IMR-90 (cell line): ENCODE measurements around the gene AKR1D1. TPM values are rescaled to one million over a fixed set of nuclear protein-coding genes. Genes with fewer than 3 reads are reported as not detected.

ENCODE experiments used
- ATAC-seq: fragments of 200-7000 bp; cut with Tn5 transposase; 2 replicates; pipeline ENCODE4 v1.9.1; 2020; ENCODE audit warnings: low read depth, mild to moderate bottlenecking, moderate library complexity
- BruUV-seq: library from RNA; stranded (reverse); fragments of 400-500 nt; replicated peaks from 2 replicates; lab custom pipeline; 2021; lab: Mats Ljungman, UMichigan
- CTCF ChIA-PET: fragments of 300-600 bp; formaldehyde crosslinking; extraction: SDS; loops from one replicate; lab custom pipeline; 2021; ENCODE audit warnings: antibody characterized with exemption; lab: Yijun Ruan, JAX
- POLR2A ChIA-PET: fragments of 300-600 bp; sonication (Branson Sonifier 250); formaldehyde crosslinking; loops from one replicate; lab custom pipeline; 2022; ENCODE audit warnings: antibody characterized with exemption; ENCODE audit not compliant: unreplicated experiment; lab: Charles Lee
- DNase-seq: peaks from one replicate; pipeline ENCODE4 v3.0.0; 2013
- H2AFZ ChIP-seq: replicated peaks from 2 replicates; pipeline ENCODE3; 2013; ENCODE audit warnings: low read length, mild to moderate bottlenecking; ENCODE audit not compliant: poor library complexity
- H2AK5ac ChIP-seq: 2 replicates; pipeline ENCODE4 v1.6.1; 2013; ENCODE audit warnings: low read depth, low read length, inconsistent platforms
- H2AK9ac ChIP-seq: replicated peaks from 2 replicates; pipeline ENCODE3; 2013; ENCODE audit warnings: mild to moderate bottlenecking, low read depth, low read length, moderate library complexity; ENCODE audit not compliant: poor library complexity
- H2BK120ac ChIP-seq: 2 replicates; pipeline ENCODE4 v1.6.1; 2013; ENCODE audit warnings: low read depth, low read length, inconsistent platforms
- H2BK15ac ChIP-seq: 3 replicates; pipeline ENCODE4 v1.6.1; 2013; ENCODE audit warnings: low read depth, low read length, inconsistent platforms
- H2BK20ac ChIP-seq: 2 replicates; pipeline ENCODE4 v1.6.1; 2013; ENCODE audit warnings: low read depth, mild to moderate bottlenecking, inconsistent platforms, low read length, moderate library complexity
- H2BK5ac ChIP-seq: 2 replicates; pipeline ENCODE4 v1.6.1; 2013; ENCODE audit warnings: mild to moderate bottlenecking, low read depth, low read length, inconsistent platforms; ENCODE audit not compliant: poor library complexity, severe bottlenecking
- H3K14ac ChIP-seq: replicated peaks from 2 replicates; pipeline ENCODE4 v1.6.1; 2013; ENCODE audit warnings: low read depth, low read length, inconsistent platforms
- H3K18ac ChIP-seq: 2 replicates; pipeline ENCODE4 v1.6.1; 2013; ENCODE audit warnings: low read depth, low read length, control low read depth
- H3K23ac ChIP-seq: 2 replicates; pipeline ENCODE4 v1.6.1; 2013; ENCODE audit warnings: low read depth, low read length, inconsistent platforms
- H3K27ac ChIP-seq: 2 replicates; pipeline ENCODE4 v1.5.1; 2013; ENCODE audit warnings: mild to moderate bottlenecking, control low read depth, low read length; ENCODE audit not compliant: insufficient read depth
- H3K27me3 ChIP-seq: 2 replicates; pipeline ENCODE4 v1.6.1; 2013; ENCODE audit warnings: low read length; ENCODE audit not compliant: control insufficient read depth, insufficient read depth
- H3K36me3 ChIP-seq: 2 replicates; pipeline ENCODE4 v1.6.1; 2013; ENCODE audit warnings: low read length, mixed read lengths; ENCODE audit not compliant: control insufficient read depth, insufficient read depth
- H3K4ac ChIP-seq: 2 replicates; pipeline ENCODE4 v1.6.1; 2013; ENCODE audit warnings: low read depth, low read length, inconsistent platforms
- H3K4me1 ChIP-seq: 2 replicates; pipeline ENCODE4 v1.6.1; 2013; ENCODE audit warnings: low read length, mixed read lengths; ENCODE audit not compliant: control insufficient read depth, insufficient read depth
- H3K4me2 ChIP-seq: 2 replicates; pipeline ENCODE4 v1.6.1; 2013; ENCODE audit warnings: low read depth, mild to moderate bottlenecking, control low read depth, low read length, moderate library complexity
- H3K4me3 ChIP-seq: 2 replicates; pipeline ENCODE4 v1.5.1; 2013; ENCODE audit warnings: low read depth, mild to moderate bottlenecking, control low read depth, low read length, moderate library complexity; ENCODE audit not compliant: insufficient read depth
- H3K56ac ChIP-seq: 2 replicates; pipeline ENCODE4 v1.6.1; 2013; ENCODE audit warnings: low read length, inconsistent platforms; ENCODE audit not compliant: insufficient read depth; ENCODE audit errors: extremely low read depth
- H3K79me1 ChIP-seq, 2 experiments: 2 replicates each; pipeline ENCODE4 v1.6.1; 2013; ENCODE audit warnings: low read length in 2 of 2, inconsistent platforms in 1 of 2, low read depth in 1 of 2
- H3K9ac ChIP-seq: 2 replicates; pipeline ENCODE4 v1.6.1; 2013; ENCODE audit warnings: low read depth, low read length, control low read depth
- H3K9me1 ChIP-seq: 2 replicates; pipeline ENCODE4 v1.6.1; 2013; ENCODE audit warnings: low read length, inconsistent platforms; ENCODE audit not compliant: insufficient read depth
- H3K9me3 ChIP-seq: 2 replicates; pipeline ENCODE4 v1.6.1; 2013; ENCODE audit warnings: low read length; ENCODE audit not compliant: control insufficient read depth, insufficient read depth
- H4K20me1 ChIP-seq: 2 replicates; pipeline ENCODE4 v1.6.1; 2013; ENCODE audit warnings: low read length, inconsistent platforms; ENCODE audit not compliant: insufficient read depth
- H4K5ac ChIP-seq: 2 replicates; pipeline ENCODE4 v1.6.1; 2013; ENCODE audit warnings: mild to moderate bottlenecking, low read depth, low read length, control low read depth
- H4K8ac ChIP-seq, 2 experiments: 2 replicates each; pipeline ENCODE4 v1.6.1; 2013; ENCODE audit warnings: low read depth in 2 of 2, low read length in 2 of 2, control low read depth in 1 of 2, inconsistent platforms in 1 of 2
- H4K91ac ChIP-seq: 2 replicates; pipeline ENCODE4 v1.6.1; 2013; ENCODE audit warnings: low read depth, low read length, inconsistent platforms; ENCODE audit not compliant: insufficient read depth
- BHLHE40 ChIP-seq: fragments of 150-350 bp; IDR thresholded peaks from 2 replicates; pipeline ENCODE4 v1.6.1; 2016; ENCODE audit warnings: mild to moderate bottlenecking, low read depth, low read length
- CEBPB ChIP-seq: IDR thresholded peaks from 2 replicates; pipeline ENCODE4 v1.6.1; 2012; ENCODE audit warnings: low read depth, low read length, improper control_type of control experiment
- CHD1 ChIP-seq: IDR thresholded peaks from 2 replicates; pipeline ENCODE4 v1.6.1; 2012; ENCODE audit warnings: low read depth, low read length, improper control_type of control experiment
- FOS ChIP-seq: fragments of 150-350 bp; IDR thresholded peaks from 2 replicates; pipeline ENCODE4 v1.6.1; 2016; ENCODE audit warnings: low read depth, low read length
- MAFK ChIP-seq: IDR thresholded peaks from 2 replicates; pipeline ENCODE4 v1.6.1; 2012; ENCODE audit warnings: low read depth, low read length, improper control_type of control experiment
- MAZ ChIP-seq: IDR thresholded peaks from 2 replicates; pipeline ENCODE4 v1.6.1; 2012; ENCODE audit warnings: low read depth, mild to moderate bottlenecking, low read length, improper control_type of control experiment, moderate library complexity, borderline replicate concordance
- MXI1 ChIP-seq: IDR thresholded peaks from 2 replicates; pipeline ENCODE4 v1.6.1; 2012; ENCODE audit warnings: low read depth, mild to moderate bottlenecking, low read length, moderate library complexity, borderline replicate concordance
- NFE2L2 ChIP-seq: fragments of 150-350 bp; IDR thresholded peaks from 2 replicates; pipeline ENCODE4 v1.6.1; 2016; ENCODE audit warnings: low read depth, mild to moderate bottlenecking, low read length
- POLR2A ChIP-seq: IDR thresholded peaks from 2 replicates; pipeline ENCODE4 v1.6.1; 2012; ENCODE audit warnings: mild to moderate bottlenecking, low read depth, low read length
- RAD21 ChIP-seq: IDR thresholded peaks from 2 replicates; pipeline ENCODE4 v1.6.1; 2012; ENCODE audit warnings: low read length, improper control_type of control experiment
- RCOR1 ChIP-seq: IDR thresholded peaks from 2 replicates; pipeline ENCODE4 v1.6.1; 2012; ENCODE audit warnings: mild to moderate bottlenecking, low read length, improper control_type of control experiment; ENCODE audit not compliant: insufficient replicate concordance
- RFX5 ChIP-seq: IDR thresholded peaks from 2 replicates; pipeline ENCODE4 v1.8.0; 2012; ENCODE audit warnings: low read depth, mild to moderate bottlenecking, low read length, moderate library complexity
- SMC3 ChIP-seq: fragments of 150-350 bp; IDR thresholded peaks from 2 replicates; pipeline ENCODE4 v1.6.1; 2016; ENCODE audit warnings: low read depth, mild to moderate bottlenecking, antibody characterized with exemption, low read length, moderate library complexity
- WGBS, 2 experiments: methylation state at CpG; one replicate each; pipeline versions ENCODE4 v1.1.5 to v1.1.7; 2013; ENCODE audit warnings: missing lambda C conversion rate in 2 of 2; ENCODE audit not compliant: insufficient read length in 1 of 2; ENCODE audit errors: extremely low coverage in 2 of 2; 5-methylcytosine and 5-hydroxymethylcytosine counted together
- dilution Hi-C: fragments of 300-500 bp; cut with HindIII; formaldehyde crosslinking; loops from one replicate; pipeline ENCODE4 v1.14.3; 2018; ENCODE audit warnings: low sequenced_read_pairs; ENCODE audit not compliant: unreplicated experiment
- in situ Hi-C: fragments of 300-500 bp; cut with MboI; formaldehyde crosslinking; loops from 3 replicates; pipeline ENCODE4 v1.14.3; 2019; ENCODE audit warnings: low sequenced_read_pairs, inconsistent platforms, mixed read lengths
- intact Hi-C: fragments of 100-400 bp; cut with micrococcal nuclease; formaldehyde crosslinking; loops from 2 replicates; pipeline ENCODE4 v1.10.0; 2022
- polyA plus RNA-seq, 3 experiments: library from polyadenylated mRNA; depleted of rRNA; stranded (reverse); fragments of >200 nt; gene quantifications; 2 replicates each; pipeline ENCODE4 v1.2.3, GENCODE V29; 2012; ENCODE audit warnings: low replicate concordance in 1 of 3
- total RNA-seq: library from RNA; depleted of rRNA; stranded (reverse); fragments of >200 nt; gene quantifications from 2 replicates; pipeline ENCODE4 v1.2.3, GENCODE V29; 2012
- TF ChIP-seq, protein P1 (sequence below): fragments of 150-350 bp; IDR thresholded peaks from 2 replicates; pipeline ENCODE4 v1.6.1; 2017; ENCODE audit warnings: mild to moderate bottlenecking, antibody characterized with exemption, low read length, low read depth
- TF ChIP-seq, protein P2 (sequence below): conservative IDR thresholded peaks from 2 replicates; pipeline ENCODE4 v1.5.1; 2012; ENCODE audit warnings: mild to moderate bottlenecking, low read depth, low read length, improper control_type of control experiment
- TF ChIP-seq, protein P3 (sequence below): fragments of 150-350 bp; IDR thresholded peaks from 2 replicates; pipeline ENCODE4 v1.6.1; 2016; ENCODE audit warnings: low read depth, mild to moderate bottlenecking, low read length, moderate library complexity, borderline replicate concordance

The AKR1D1 gene
- total and polyA plus RNA-seq, 2 of the 4 experiments (the other 2 are of a cell fraction), result not detected

DNA sequence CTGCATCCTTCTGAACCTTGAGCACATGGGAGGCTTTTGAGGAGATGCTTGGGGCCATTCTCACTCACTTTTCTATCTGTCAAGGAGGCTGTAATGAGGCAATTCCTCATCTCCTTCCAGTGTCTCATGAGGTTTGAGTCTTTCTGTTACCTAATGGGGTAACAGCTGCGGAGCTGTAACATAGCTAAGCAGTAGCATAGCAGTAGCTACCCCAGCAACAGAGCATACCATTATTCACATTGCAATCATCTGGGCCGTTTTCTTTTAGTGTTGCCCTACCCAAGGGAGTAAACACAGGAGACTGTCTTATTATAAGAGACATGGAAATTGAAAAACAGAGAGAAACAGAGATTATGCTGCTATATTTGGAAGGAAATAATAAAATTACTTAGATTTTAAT is 68.7 kb downstream of the AKR1D1 start:
- no peaks in the 10 kb centered on the region for H3K79me1 ChIP-seq
- no peak overlapping the region for H2AK9ac ChIP-seq
- intact Hi-C loops (no loop called here), dilution Hi-C loops (no loop called here), in situ Hi-C loops (no loop called here)
- H2BK5ac ChIP-seq, result no peak overlapping the region
- H2BK15ac ChIP-seq, result no peak overlapping the region
- H4K20me1 ChIP-seq, result no peaks in the 10 kb centered on the region
- no peak for TF ChIP-seq MAZ
- TF ChIP-seq, protein P1, sequence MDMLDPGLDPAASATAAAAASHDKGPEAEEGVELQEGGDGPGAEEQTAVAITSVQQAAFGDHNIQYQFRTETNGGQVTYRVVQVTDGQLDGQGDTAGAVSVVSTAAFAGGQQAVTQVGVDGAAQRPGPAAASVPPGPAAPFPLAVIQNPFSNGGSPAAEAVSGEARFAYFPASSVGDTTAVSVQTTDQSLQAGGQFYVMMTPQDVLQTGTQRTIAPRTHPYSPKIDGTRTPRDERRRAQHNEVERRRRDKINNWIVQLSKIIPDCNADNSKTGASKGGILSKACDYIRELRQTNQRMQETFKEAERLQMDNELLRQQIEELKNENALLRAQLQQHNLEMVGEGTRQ, result no peak
- no peak for TF ChIP-seq RFX5
- TF ChIP-seq NFE2L2, result no peak
- no peak for TF ChIP-seq MXI1
- no peak for TF ChIP-seq POLR2A
- TF ChIP-seq RAD21, result no peak
- TF ChIP-seq CHD1, result no peak
- TF ChIP-seq SMC3, result no peak
- TF ChIP-seq, protein P2, sequence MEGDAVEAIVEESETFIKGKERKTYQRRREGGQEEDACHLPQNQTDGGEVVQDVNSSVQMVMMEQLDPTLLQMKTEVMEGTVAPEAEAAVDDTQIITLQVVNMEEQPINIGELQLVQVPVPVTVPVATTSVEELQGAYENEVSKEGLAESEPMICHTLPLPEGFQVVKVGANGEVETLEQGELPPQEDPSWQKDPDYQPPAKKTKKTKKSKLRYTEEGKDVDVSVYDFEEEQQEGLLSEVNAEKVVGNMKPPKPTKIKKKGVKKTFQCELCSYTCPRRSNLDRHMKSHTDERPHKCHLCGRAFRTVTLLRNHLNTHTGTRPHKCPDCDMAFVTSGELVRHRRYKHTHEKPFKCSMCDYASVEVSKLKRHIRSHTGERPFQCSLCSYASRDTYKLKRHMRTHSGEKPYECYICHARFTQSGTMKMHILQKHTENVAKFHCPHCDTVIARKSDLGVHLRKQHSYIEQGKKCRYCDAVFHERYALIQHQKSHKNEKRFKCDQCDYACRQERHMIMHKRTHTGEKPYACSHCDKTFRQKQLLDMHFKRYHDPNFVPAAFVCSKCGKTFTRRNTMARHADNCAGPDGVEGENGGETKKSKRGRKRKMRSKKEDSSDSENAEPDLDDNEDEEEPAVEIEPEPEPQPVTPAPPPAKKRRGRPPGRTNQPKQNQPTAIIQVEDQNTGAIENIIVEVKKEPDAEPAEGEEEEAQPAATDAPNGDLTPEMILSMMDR, result no peak
- TF ChIP-seq, protein P3, sequence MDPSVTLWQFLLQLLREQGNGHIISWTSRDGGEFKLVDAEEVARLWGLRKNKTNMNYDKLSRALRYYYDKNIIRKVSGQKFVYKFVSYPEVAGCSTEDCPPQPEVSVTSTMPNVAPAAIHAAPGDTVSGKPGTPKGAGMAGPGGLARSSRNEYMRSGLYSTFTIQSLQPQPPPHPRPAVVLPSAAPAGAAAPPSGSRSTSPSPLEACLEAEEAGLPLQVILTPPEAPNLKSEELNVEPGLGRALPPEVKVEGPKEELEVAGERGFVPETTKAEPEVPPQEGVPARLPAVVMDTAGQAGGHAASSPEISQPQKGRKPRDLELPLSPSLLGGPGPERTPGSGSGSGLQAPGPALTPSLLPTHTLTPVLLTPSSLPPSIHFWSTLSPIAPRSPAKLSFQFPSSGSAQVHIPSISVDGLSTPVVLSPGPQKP, result no peak
- TF ChIP-seq CEBPB, result no peak
- no peak for TF ChIP-seq FOS
- TF ChIP-seq MAFK, result no peak
- no peak for TF ChIP-seq RCOR1
- no peak for TF ChIP-seq BHLHE40
- DNase-seq (no peak), ATAC-seq (no peak)
- no peak overlapping the region for H3K23ac ChIP-seq
- no peaks in the 10 kb centered on the region for H3K4me1 ChIP-seq
- H3K27me3 ChIP-seq, result no peaks in the 10 kb centered on the region
- no peak overlapping the region for H2BK20ac ChIP-seq
- 67% methylated on average over 1 of the region's 2 CpGs; no CpG with 5 or more reads in 1 of the 2 experiments for WGBS, 2 experiments
- H4K8ac ChIP-seq, result no peak overlapping the region
- H4K5ac ChIP-seq, result no peak overlapping the region
- ChIA-PET CTCF (no interaction called here), POLR2A (no interaction called here)
- H3K4me3 ChIP-seq, result no peak overlapping the region
- no peak overlapping the region for H3K14ac ChIP-seq
- no peak overlapping the region for H4K91ac ChIP-seq
- H3K4me2 ChIP-seq, result no peak overlapping the region
- H3K4ac ChIP-seq, result no peak overlapping the region
- no peak overlapping the region for H2AK5ac ChIP-seq
- no peak overlapping the region for H3K56ac ChIP-seq
- peaks cover 4% of the 10 kb centered on the region; the same call in 1 of the 2 replicates for H3K9me3 ChIP-seq
- H3K27ac ChIP-seq, result no peak overlapping the region
- H3K9ac ChIP-seq, result no peak overlapping the region
- H3K9me1 ChIP-seq, result no peaks in the 10 kb centered on the region
- H3K36me3 ChIP-seq, result no peaks in the 10 kb centered on the region
- BruUV-seq, result no TSS peak
- H2BK120ac ChIP-seq, result no peak overlapping the region
- no peak overlapping the region for H3K18ac ChIP-seq
- no peak overlapping the region for H2AFZ ChIP-seq
